Umbilical cord (tissue), 2 donors: ENCODE measurements around the gene LRP6. TPM values are rescaled to one million over a fixed set of nuclear protein-coding genes. Genes with fewer than 3 reads are reported as not detected.

Experiments
- DNase-seq: peaks from one replicate; pipeline ENCODE4 v3.0.0-alpha.2; 2015; ENCODE audit warnings: low spot score
- total RNA-seq: library from RNA; depleted of rRNA; stranded (reverse); fragments of >200 nt; gene quantifications from one replicate; pipeline ENCODE4 v1.2.3, GENCODE V29; 2014; ENCODE audit warnings: low replicate concordance; ENCODE audit not compliant: insufficient read depth

The LRP6 gene
- total RNA-seq, 1 donor from 2014 or later, result 156 TPM

- DNase-seq, result no peak
These were observed 194.6 kb downstream of the LRP6 start for GRCh38 chr12:12072064-12072760.

GRCh38 chr12:12070674-12071656, 195.9 kb downstream of the LRP6 start, which contains the start of gene BCL2L14:
TSS of gene BCL2L14 (plus strand) at chr12:12070939. CDS start at chr12:12079306, 8,367 bp downstream.
- no peak for DNase-seq

- no peak for DNase-seq
These were observed 196.9 kb downstream of the LRP6 start for GRCh38 chr12:12069821-12070548.

DNA sequence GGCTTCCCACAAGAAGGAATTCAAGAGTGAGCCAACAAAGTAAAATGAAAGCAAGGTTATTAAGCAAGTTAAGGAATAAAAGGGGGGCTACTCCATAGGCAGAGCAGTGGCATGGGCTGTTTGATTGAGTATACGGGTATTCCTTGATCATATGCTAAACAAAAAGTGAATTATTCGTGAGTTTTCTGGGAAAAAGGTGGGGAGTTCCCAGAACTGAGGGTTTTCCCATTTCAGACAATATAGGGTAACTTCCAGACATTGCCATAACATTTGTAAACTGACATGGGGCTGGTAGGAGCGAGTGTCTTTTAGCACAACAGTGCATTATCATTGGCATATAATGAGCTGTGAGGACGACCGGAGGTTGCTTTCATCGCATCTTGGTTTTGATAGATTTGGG, 198.1 kb downstream of the LRP6 start:
- DNase-seq, result no peak

Other genes with a start within 250 kb of the LRP6 start
- 9.4 TPM for gene BCL2L14, start 196.1 kb downstream of the LRP6 start, total RNA-seq
- gene MANSC1, start 83.2 kb upstream of the LRP6 start, total RNA-seq, result 1.2 TPM
- 17.6 TPM for gene BORCS5, start 90.0 kb upstream of the LRP6 start, total RNA-seq